CD8-positive, alpha-beta memory T cell (primary cell): ENCODE measurements around the gene MAGI1. TPM values are rescaled to one million over a fixed set of nuclear protein-coding genes. Genes with fewer than 3 reads are reported as not detected.

Experiments
- CTCF ChIA-PET: fragments of 350-600 bp; sonication (Branson Sonifier 250); formaldehyde crosslinking; loops from one replicate; lab custom pipeline; 2021; ENCODE audit warnings: antibody characterized with exemption; lab: Charles Lee
- POLR2A ChIA-PET: fragments of 350-600 bp; sonication (Branson Sonifier 250); formaldehyde crosslinking; loops from one replicate; lab custom pipeline; 2021; ENCODE audit warnings: antibody characterized with exemption; lab: Charles Lee
- DNase-seq, 5 donors: peaks; one replicate each; pipeline versions ENCODE4 v3.0.0 to v3.0.0-alpha.2; 2020 to 2022; ENCODE audit warnings: mixed read lengths in 1 of 5
- H3K27ac ChIP-seq: one replicate; pipeline ENCODE4 v1.7.0; 2013; ENCODE audit warnings: low read depth, mild to moderate bottlenecking, low read length, moderate library complexity
- H3K27me3 ChIP-seq: 2 replicates; pipeline ENCODE4 v1.7.0; 2013; ENCODE audit warnings: low read length, mild to moderate bottlenecking; ENCODE audit not compliant: insufficient read depth, poor library complexity, severe bottlenecking
- H3K36me3 ChIP-seq: 2 replicates; pipeline ENCODE4 v1.7.0; 2013; ENCODE audit warnings: mild to moderate bottlenecking, low read length, moderate library complexity; ENCODE audit not compliant: insufficient read depth
- H3K4me1 ChIP-seq: 2 replicates; pipeline ENCODE4 v1.7.0; 2013; ENCODE audit warnings: mild to moderate bottlenecking, low read length, moderate library complexity; ENCODE audit not compliant: insufficient read depth
- H3K4me3 ChIP-seq: 2 replicates; pipeline ENCODE4 v1.7.0; 2013; ENCODE audit warnings: mild to moderate bottlenecking, low read length
- H3K9me3 ChIP-seq: 2 replicates; pipeline ENCODE4 v1.7.0; 2013; ENCODE audit warnings: mild to moderate bottlenecking, low read length
- H3K27ac Mint-ChIP-seq, 8 donors: one replicate each; pipeline ENCODE4 v1.8.0; 2020 to 2021; ENCODE audit warnings: mixed read lengths in 8 of 8, mild to moderate bottlenecking in 6 of 8, inconsistent platforms in 3 of 8, moderate library complexity in 3 of 8
- H3K27me3 Mint-ChIP-seq, 2 donors: one replicate each; pipeline ENCODE4 v1.8.0; 2020 to 2021; ENCODE audit warnings: mixed read lengths in 2 of 2, mild to moderate bottlenecking in 1 of 2, moderate library complexity in 1 of 2
- H3K36me3 Mint-ChIP-seq, 3 donors: one replicate each; pipeline ENCODE4 v1.8.0; 2020 to 2021; ENCODE audit warnings: mixed read lengths in 3 of 3, inconsistent platforms in 1 of 3, mild to moderate bottlenecking in 1 of 3
- H3K4me1 Mint-ChIP-seq, 3 donors: one replicate each; pipeline ENCODE4 v1.8.0; 2020 to 2021; ENCODE audit warnings: mixed read lengths in 3 of 3, inconsistent platforms in 1 of 3, mild to moderate bottlenecking in 1 of 3
- H3K4me3 Mint-ChIP-seq, 7 donors: one replicate each; pipeline ENCODE4 v1.8.0; 2020 to 2021; ENCODE audit warnings: mixed read lengths in 7 of 7, mild to moderate bottlenecking in 6 of 7, moderate library complexity in 4 of 7, inconsistent platforms in 2 of 7
- H3K9me3 Mint-ChIP-seq, 5 donors: one replicate each; pipeline ENCODE4 v1.8.0; 2020 to 2022; ENCODE audit warnings: mixed read lengths in 5 of 5, mild to moderate bottlenecking in 3 of 5, moderate library complexity in 2 of 5, inconsistent platforms in 1 of 5
- polyA plus RNA-seq: library from polyadenylated mRNA; unstranded; fragments of 300-500 nt; fragmentation: Illumina TruSeq; gene quantifications from one replicate; pipeline ENCODE4 v1.2.3, GENCODE V29; 2021
- total RNA-seq, 2 experiments: library from RNA; stranded (reverse); gene quantifications; one replicate each; pipeline ENCODE4 v1.2.3, GENCODE V29; 2021

The MAGI1 gene
- total and polyA plus RNA-seq, 3 experiments from 2014 or later, result 0.15 to 0.42 TPM; not detected in 1

- CTCF ChIA-PET, result no interaction called here
- H3K9me3 Mint-ChIP-seq, result peaks cover 0 to 17% (median 12%) of the 10 kb centered on the region in 5 donors
- Histone ChIP-seq H3K9me3 (no peaks in the 10 kb centered on the region), H3K27me3 (no peaks in the 10 kb centered on the region), H3K36me3 (no peaks in the 10 kb centered on the region), H3K27ac (no peak overlapping the region), H3K4me1 (no peaks in the 10 kb centered on the region), H3K4me3 (no peak overlapping the region)
- no peak for DNase-seq
- POLR2A ChIA-PET, result no interaction called here
- no peaks in the 10 kb centered on the region for H3K27me3 Mint-ChIP-seq
- H3K36me3 Mint-ChIP-seq, result no peaks in the 10 kb centered on the region
- H3K4me1 Mint-ChIP-seq, result no peaks in the 10 kb centered on the region
- no peak overlapping the region for H3K4me3 Mint-ChIP-seq
- H3K27ac Mint-ChIP-seq, result no peak overlapping the region
These were observed 549.5 kb downstream of the MAGI1 start for GRCh38 chr3:65489253-65489652.

DNA sequence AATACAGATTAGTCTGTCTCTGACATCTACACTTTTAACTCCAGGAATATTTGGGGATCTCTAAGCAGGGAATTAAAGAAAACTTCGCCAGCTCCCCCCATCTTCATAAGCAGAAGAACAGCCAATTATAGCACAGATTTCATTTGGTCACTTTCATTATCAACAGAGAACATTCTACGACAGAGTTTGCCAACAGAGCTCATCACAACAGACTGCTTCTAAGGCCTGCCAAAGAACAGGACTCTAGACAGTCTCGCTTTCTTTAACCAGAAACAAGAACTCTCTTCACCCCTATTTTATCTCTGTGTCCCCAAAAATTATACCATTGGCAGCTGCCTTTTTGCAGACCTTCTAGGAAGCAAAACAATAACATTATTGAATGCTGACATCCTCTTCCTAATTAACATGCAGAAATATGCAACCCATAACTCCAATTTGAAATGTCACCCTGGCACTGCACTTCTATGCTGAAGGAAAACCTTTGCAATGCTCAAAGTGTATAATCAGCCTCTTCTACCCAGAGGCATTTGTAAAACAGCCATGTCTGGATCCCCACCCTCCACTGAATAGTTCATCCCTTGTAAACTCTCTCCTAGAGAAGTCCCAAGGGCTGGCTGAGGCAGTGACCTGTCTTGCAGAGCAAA, 552.8 kb downstream of the MAGI1 start:
- Histone ChIP-seq H3K27ac (no peak overlapping the region), H3K4me3 (no peak overlapping the region), H3K4me1 (no peaks in the 10 kb centered on the region), H3K36me3 (no peaks in the 10 kb centered on the region), H3K27me3 (no peaks in the 10 kb centered on the region), H3K9me3 (no peaks in the 10 kb centered on the region)
- no peak for DNase-seq
- H3K4me1 Mint-ChIP-seq, result no peaks in the 10 kb centered on the region
- POLR2A ChIA-PET, result no interaction called here
- no peaks in the 10 kb centered on the region for H3K36me3 Mint-ChIP-seq
- CTCF ChIA-PET, result no interaction called here
- H3K9me3 Mint-ChIP-seq, result peaks cover 0 to 18% (median 7%) of the 10 kb centered on the region in 5 donors
- H3K27ac Mint-ChIP-seq, result no peak overlapping the region
- H3K4me3 Mint-ChIP-seq, result no peak overlapping the region
- peaks cover 0 to 2% of the 10 kb centered on the region in 2 donors for H3K27me3 Mint-ChIP-seq

- CTCF ChIA-PET, result no interaction called here
- no peak overlapping the region for H3K27ac ChIP-seq
- peaks cover 0 to 15% (median 6%) of the 10 kb centered on the region in 5 donors for H3K9me3 Mint-ChIP-seq
- POLR2A ChIA-PET, result no interaction called here
- no peaks in the 10 kb centered on the region for H3K36me3 ChIP-seq
- no peak overlapping the region for H3K27ac Mint-ChIP-seq
- no peaks in the 10 kb centered on the region for H3K36me3 Mint-ChIP-seq
- H3K27me3 Mint-ChIP-seq, result peaks cover 0 to 2% of the 10 kb centered on the region in 2 donors
- no peaks in the 10 kb centered on the region for H3K4me1 ChIP-seq
- H3K4me3 ChIP-seq, result no peak overlapping the region
- H3K9me3 ChIP-seq, result no peaks in the 10 kb centered on the region
- H3K27me3 ChIP-seq, result no peaks in the 10 kb centered on the region
- H3K4me1 Mint-ChIP-seq, result no peaks in the 10 kb centered on the region
- DNase-seq, result no peak
- no peak overlapping the region for H3K4me3 Mint-ChIP-seq
These were observed 553.8 kb downstream of the MAGI1 start for GRCh38 chr3:65484964-65485363.

GRCh38 chr3:65483480-65483879, 555.2 kb downstream of the MAGI1 start:
- no peak overlapping the region for H3K4me3 ChIP-seq
- ChIA-PET POLR2A (no interaction called here), CTCF (no interaction called here)
- no peak for DNase-seq
- H3K27me3 ChIP-seq, result no peaks in the 10 kb centered on the region
- Mint-ChIP-seq H3K9me3 (peaks cover 0 to 19% (median 2%) of the 10 kb centered on the region in 5 donors), H3K27ac (no peak overlapping the region), H3K4me1 (no peaks in the 10 kb centered on the region), H3K36me3 (no peaks in the 10 kb centered on the region), H3K27me3 (peaks cover 0 to 2% of the 10 kb centered on the region in 2 donors), H3K4me3 (no peak overlapping the region)
- no peak overlapping the region for H3K27ac ChIP-seq
- no peaks in the 10 kb centered on the region for H3K4me1 ChIP-seq
- H3K36me3 ChIP-seq, result no peaks in the 10 kb centered on the region
- no peaks in the 10 kb centered on the region for H3K9me3 ChIP-seq

DNA sequence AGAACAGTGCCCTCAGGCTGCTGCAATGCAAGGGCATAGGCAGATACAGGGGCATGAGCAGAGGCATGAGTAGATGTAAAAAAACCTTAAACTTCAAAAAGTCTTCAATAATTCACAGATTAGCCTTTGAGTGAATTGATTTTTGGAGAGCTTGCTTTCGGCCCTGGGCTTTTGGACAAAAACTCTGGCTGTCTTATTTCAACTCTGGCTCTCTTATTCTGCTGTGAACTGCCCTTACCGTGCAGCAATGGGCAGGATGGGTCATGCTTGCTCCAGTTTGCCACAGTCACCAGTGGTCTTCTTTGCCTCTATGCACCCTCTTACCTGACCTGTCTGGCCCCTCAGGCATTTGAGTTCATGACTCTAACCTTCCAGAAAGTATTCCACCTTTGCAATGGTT, 555.7 kb downstream of the MAGI1 start:
- Mint-ChIP-seq H3K36me3 (no peaks in the 10 kb centered on the region), H3K4me1 (no peaks in the 10 kb centered on the region), H3K27ac (no peak overlapping the region), H3K4me3 (no peak overlapping the region), H3K27me3 (peaks cover 0 to 2% of the 10 kb centered on the region in 2 donors), H3K9me3 (peaks cover 0 to 18% (median 2%) of the 10 kb centered on the region in 5 donors)
- no peak overlapping the region for H3K27ac ChIP-seq
- H3K9me3 ChIP-seq, result no peaks in the 10 kb centered on the region
- DNase-seq, result no peak
- H3K27me3 ChIP-seq, result no peaks in the 10 kb centered on the region
- ChIA-PET CTCF (no interaction called here), POLR2A (no interaction called here)
- H3K4me3 ChIP-seq, result no peak overlapping the region
- no peaks in the 10 kb centered on the region for H3K4me1 ChIP-seq
- no peaks in the 10 kb centered on the region for H3K36me3 ChIP-seq

DNA sequence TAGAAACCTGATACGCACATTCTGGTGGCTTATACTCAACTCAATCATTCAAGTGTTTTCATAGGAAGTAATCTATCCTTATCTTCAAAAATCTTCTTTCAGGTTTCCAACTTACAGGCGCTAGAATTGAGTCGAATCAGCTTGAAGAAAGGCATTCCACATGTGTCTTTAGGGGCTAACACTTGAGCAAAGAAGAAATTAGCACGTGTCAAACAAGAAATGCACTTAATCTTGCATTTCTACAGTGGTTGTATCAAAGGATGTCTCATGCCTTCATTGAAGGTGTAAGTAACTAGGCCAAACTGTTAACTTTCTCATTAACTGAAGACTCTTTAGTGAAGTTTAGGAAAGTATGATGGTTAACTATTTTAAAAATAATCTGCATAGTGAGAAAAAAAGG, 557.6 kb downstream of the MAGI1 start:
- H3K9me3 ChIP-seq, result no peaks in the 10 kb centered on the region
- no peaks in the 10 kb centered on the region for H3K27me3 ChIP-seq
- Mint-ChIP-seq H3K4me1 (no peaks in the 10 kb centered on the region), H3K27ac (no peak overlapping the region), H3K9me3 (peaks cover 0 to 17% (median 4%) of the 10 kb centered on the region in 5 donors), H3K27me3 (peaks cover 0 to 2% of the 10 kb centered on the region in 2 donors), H3K4me3 (no peak overlapping the region), H3K36me3 (no peaks in the 10 kb centered on the region)
- no peaks in the 10 kb centered on the region for H3K4me1 ChIP-seq
- no peaks in the 10 kb centered on the region for H3K36me3 ChIP-seq
- H3K27ac ChIP-seq, result no peak overlapping the region
- CTCF ChIA-PET, result no interaction called here
- POLR2A ChIA-PET, result no interaction called here
- no peak for DNase-seq
- H3K4me3 ChIP-seq, result no peak overlapping the region

- Histone ChIP-seq H3K36me3 (no peaks in the 10 kb centered on the region), H3K27ac (no peak overlapping the region), H3K4me3 (no peak overlapping the region), H3K9me3 (no peaks in the 10 kb centered on the region), H3K27me3 (no peaks in the 10 kb centered on the region), H3K4me1 (no peaks in the 10 kb centered on the region)
- Mint-ChIP-seq H3K9me3 (peaks cover 0 to 10% (median 4%) of the 10 kb centered on the region in 5 donors), H3K4me3 (no peak overlapping the region), H3K27ac (no peak overlapping the region), H3K36me3 (no peaks in the 10 kb centered on the region), H3K27me3 (peaks cover 0 to 2% of the 10 kb centered on the region in 2 donors), H3K4me1 (no peaks in the 10 kb centered on the region)
- ChIA-PET POLR2A (no interaction called here), CTCF (no interaction called here)
- DNase-seq, result no peak
These were observed 558.7 kb downstream of the MAGI1 start for GRCh38 chr3:65479990-65480389.

DNA sequence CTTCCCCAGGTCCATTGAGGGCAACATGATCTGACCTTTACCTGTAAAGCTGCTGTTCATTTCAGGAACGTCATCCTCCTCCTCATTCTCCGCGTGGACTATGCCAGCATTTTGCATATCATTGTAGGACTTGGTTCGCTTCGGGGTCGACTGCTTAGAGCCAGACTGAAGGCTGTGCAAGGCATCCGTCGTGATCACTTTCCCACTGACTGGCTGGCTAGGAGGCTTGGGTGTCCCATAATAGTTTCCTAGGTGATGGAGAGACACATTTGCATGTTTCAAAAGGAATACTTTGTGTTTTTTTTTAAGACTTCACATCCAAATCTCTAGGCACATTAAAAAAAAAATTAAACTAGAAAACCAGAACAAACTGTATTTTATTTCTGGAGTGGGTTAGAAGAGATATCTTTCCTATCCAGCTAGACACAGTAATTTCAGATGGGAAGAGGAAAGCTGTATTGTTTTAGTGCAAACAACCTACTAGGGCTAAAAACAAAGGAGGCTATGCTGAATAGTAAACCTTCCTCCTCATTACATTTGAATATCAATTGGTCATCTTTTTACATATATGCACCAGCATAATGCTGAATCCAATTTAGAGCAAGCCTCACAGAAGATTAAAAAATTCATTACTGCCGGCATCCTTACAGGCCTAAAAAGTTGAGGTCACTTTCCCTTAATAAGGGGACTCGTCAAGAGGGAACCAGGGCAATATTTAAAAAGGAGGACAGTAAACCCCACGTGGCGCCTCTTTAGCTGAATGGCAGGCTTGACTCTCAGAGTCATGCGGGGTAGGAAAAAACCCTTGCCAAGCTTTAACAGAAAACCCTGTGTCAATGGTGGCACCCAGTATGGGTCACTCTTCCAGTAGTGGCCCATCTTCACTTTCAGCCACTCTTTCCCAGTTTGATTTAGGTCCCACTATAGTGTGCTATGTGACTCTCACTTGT, 559.9 kb downstream of the MAGI1 start:
- Mint-ChIP-seq H3K4me1 (no peaks in the 10 kb centered on the region), H3K27ac (no peak overlapping the region), H3K36me3 (no peaks in the 10 kb centered on the region), H3K27me3 (peaks cover 0 to 2% of the 10 kb centered on the region in 2 donors), H3K4me3 (no peak overlapping the region), H3K9me3 (peaks cover 0 to 10% (median 4%) of the 10 kb centered on the region in 5 donors)
- H3K27me3 ChIP-seq, result no peaks in the 10 kb centered on the region
- H3K9me3 ChIP-seq, result no peaks in the 10 kb centered on the region
- DNase-seq, result no peak
- H3K4me3 ChIP-seq, result no peak overlapping the region
- no peaks in the 10 kb centered on the region for H3K4me1 ChIP-seq
- no peak overlapping the region for H3K27ac ChIP-seq
- no peaks in the 10 kb centered on the region for H3K36me3 ChIP-seq
- ChIA-PET POLR2A (no interaction called here), CTCF (no interaction called here)
